HG02759 (cell line): ENCODE data around the gene ATP8A1.
"Not testable (repeated sequence)": the region's sequence is repeated elsewhere in the genome, so short reads cannot be mapped to it uniquely, and the experiment has no call there.

ENCODE experiments used
- ATAC-seq: cut with Tn5 transposase; IDR thresholded peaks from one replicate; pipeline ENCODE4 v1.9.1; 2021; ENCODE audit warnings: mild to moderate bottlenecking, moderate library complexity; ENCODE audit not compliant: unreplicated experiment

The ATP8A1 gene

DNA sequence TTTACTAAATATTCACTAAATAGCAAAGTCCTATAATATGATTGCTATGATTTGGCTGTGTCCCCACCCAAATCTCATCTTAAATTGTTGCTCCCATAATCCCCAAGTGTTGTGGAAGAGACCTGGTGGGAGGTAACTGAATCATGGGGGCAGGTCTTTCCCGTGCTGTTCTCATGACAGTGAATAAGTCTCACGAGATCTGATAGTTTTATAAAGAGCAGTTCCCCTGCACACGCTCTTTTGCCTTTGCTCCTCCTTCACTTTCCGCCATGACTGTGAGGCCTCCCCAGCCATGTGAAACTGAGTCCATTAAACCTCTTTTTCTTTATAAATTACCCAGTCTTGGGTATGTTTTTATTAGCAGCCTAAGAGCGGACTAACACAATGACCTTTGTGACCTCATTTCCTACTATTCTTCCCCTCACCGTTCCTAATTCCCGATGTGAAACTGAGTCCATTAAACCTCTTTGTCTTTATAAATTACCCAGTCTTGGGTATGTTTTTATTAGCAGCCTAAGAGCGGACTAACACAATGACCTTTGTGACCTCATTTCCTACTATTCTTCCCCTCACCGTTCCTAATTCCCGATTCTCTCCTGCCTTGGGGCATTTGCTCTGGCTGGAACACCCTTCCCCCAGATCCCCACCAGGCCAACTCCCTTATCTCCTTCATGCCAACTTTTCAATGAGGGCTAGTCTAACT, 4.2 kb downstream of the ATP8A1 start:
- ATAC-seq = not testable (repeated sequence)

- no peak for ATAC-seq
These were observed 7.0 kb downstream of the ATP8A1 start for GRCh38 chr4:42649870-42650269.

GRCh38 chr4:42646999-42647541, 9.8 kb downstream of the ATP8A1 start:
- ATAC-seq = no peak

GRCh38 chr4:42646013-42646784, 10.7 kb downstream of the ATP8A1 start:
- no peak for ATAC-seq

- no peak for ATAC-seq
These were observed 12.0 kb downstream of the ATP8A1 start for GRCh38 chr4:42644897-42645296.

GRCh38 chr4:42643685-42644084, 13.2 kb downstream of the ATP8A1 start:
- peak; percentile 52 for ATAC-seq

- ATAC-seq = no peak
These were observed 13.9 kb downstream of the ATP8A1 start for GRCh38 chr4:42642845-42643615.

- ATAC-seq = no peak
These were observed 14.7 kb downstream of the ATP8A1 start for GRCh38 chr4:42642101-42642797.

DNA sequence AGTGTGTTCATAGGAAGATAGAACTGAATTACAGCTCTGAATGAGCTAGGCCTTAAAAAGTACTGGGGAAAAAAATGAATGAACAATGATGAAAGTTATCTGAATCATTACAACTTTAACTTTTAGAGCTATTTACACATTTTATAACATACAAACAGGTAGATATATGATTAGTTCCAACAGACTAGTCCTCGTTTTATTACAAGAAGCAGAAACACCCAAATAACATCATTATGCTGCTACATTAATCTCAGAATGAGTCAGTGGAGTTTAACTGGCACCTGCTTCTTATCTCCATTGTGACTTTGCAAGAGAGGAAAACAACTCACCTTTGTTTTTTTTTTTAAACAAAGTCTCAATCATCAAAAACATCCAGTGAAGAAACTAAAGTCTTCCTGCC, 15.2 kb downstream of the ATP8A1 start:
- no peak for ATAC-seq

GRCh38 chr4:42641161-42641560, 15.7 kb downstream of the ATP8A1 start:
- no peak for ATAC-seq

GRCh38 chr4:42640613-42641012, 16.3 kb downstream of the ATP8A1 start:
- ATAC-seq = no peak

DNA sequence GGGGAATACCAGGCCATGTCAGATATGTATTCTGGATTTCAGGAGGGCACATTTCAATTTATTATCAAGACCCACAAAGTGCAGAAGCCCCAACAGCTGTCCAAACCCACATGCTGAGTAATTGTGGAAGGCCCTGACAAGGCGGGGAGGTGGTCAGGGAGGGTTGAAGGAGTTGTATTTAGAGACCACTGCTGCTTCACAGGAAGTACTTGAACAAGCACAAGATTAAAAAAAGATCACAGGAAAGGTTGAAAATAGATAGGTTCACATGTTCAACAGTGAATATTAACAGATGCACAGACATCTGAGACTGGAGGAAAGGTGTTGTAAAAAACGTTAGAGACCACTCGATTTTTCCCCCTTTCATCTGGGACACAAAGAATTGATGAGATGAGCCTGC, 17.9 kb downstream of the ATP8A1 start:
- peak; percentile 75 for ATAC-seq

- no peak for ATAC-seq
These were observed 18.6 kb downstream of the ATP8A1 start for GRCh38 chr4:42638321-42638720.

- no peak for ATAC-seq
These were observed 19.0 kb downstream of the ATP8A1 start for GRCh38 chr4:42637867-42638266.

DNA sequence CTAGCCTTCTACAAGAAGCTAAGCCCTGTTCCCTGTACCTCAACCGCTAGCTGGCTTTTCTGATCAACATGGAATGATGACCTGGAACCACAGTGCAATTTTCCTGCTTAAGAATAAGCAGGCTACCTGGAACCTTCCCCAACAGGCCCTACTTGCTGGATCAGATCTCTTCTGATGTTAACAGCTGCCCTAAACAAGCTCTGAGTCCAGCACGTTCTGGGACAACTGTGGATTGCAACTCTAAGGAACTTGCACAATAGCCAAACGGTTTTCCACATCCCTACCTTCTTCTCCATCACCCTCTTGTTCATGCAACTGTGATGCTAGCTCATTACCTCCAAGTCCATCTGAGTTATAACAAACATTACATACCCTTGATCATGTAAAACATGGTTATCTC, 19.8 kb downstream of the ATP8A1 start:
- ATAC-seq = no peak

DNA sequence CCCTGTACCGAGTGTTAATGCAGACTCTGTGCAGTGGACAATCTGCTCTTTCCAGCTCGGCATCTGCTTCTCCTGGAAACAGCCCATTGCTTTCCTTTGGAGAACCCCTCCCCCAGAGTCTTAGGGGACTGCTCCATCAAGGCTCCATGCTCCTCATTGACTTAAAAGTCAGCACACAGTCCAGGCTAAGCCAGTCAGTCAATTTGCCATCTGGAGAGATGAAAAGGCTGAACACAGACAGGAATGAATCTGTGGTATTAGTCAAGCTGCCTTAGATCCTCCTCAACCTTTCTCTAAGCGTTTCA, 20.3 kb downstream of the ATP8A1 start:
- ATAC-seq = no peak

- ATAC-seq = peak; percentile 68
These were observed 23.1 kb downstream of the ATP8A1 start for GRCh38 chr4:42633605-42634388.

DNA sequence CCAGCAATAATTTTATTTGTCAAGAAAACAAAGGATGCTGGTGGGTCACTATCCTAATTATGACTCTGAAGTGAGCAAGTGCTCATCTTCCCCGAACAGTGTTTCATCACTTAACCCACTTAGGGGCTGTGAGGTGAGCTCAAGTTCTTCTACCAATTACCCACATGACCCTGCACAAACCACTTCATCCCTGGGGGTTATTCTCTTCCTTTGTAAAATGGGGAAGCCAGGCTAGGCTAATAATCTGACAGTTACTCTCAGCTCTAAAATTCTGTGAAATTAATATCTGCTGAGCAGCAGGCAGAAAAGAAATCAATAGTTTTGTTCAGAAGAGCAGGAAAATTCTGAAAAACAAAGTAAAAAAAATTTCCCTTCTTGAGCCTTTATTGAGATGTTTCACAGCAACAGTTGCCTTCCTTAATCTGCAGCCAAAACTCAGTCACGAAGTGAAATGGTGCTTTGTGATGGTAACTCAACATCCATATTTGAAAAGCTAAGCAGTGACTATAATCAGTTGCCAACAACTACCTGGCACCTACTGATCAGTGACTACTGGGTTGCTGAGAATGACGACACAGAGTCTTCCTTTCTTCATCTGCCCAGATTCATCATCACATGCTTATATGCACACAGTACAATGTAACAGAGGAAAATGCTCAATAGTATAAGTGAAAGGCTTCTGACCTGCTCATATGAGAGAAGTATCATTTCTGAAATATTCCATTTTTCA, 24.1 kb downstream of the ATP8A1 start:
- ATAC-seq = no peak

- no peak for ATAC-seq
These were observed 26.0 kb downstream of the ATP8A1 start for GRCh38 chr4:42630908-42631307.

DNA sequence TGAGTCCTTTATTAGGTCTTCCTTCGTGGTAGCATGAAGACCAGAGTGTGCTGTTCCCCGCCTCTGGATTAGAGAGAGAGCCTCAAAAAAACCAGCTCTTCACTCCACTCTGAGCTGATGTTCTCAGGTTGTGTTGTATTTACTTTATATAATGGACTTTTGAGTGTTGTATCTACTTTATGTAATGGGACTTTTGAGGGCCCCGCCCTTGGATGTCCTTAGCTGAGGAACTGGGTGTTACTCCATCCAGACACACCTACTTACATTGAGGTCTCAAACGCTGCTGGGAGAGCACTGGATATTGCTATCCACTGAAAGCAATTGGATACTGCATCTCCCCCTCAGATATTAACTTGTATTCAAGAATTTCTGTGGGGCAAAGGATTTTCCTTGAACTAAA, 28.2 kb downstream of the ATP8A1 start:
- ATAC-seq = no peak
